ENCODE data around the gene SCUBE3.

- TF ChIP-seq POLR2A (IDR thresholded peaks at IDR 0.05; ENCODE audit: low read length) (no peak), GATA1 (IDR thresholded peaks at IDR 0.05; ENCODE audit: low read depth, low read length) (no peak)
Observed at GRCh38 chr6:35295036-35295435, 81.3 kb downstream of the SCUBE3 start.
